SK-N-SH treated with all-trans-retinoic acid at 6 μM for 48 hours (cell line): ENCODE results near the gene IRAK4.

Experiments used
- ESRRG ChIP-seq: fragments of 250-450 bp; sonication (Bioruptor Pico); IDR thresholded peaks from 2 replicates; pipeline ENCODE4 v1.6.1; 2021; ENCODE audit warnings: mild to moderate bottlenecking
- GLIS3 ChIP-seq: fragments of 250-450 bp; sonication (Bioruptor Pico); IDR thresholded peaks from 2 replicates; pipeline ENCODE4 v1.5.0; 2020; ENCODE audit warnings: mild to moderate bottlenecking, moderate library complexity
- SNAI2 ChIP-seq: fragments of 250-450 bp; sonication (Bioruptor Pico); IDR thresholded peaks from 2 replicates; pipeline ENCODE4 v1.5.0; 2020; ENCODE audit warnings: mild to moderate bottlenecking, moderate library complexity
- ZFP3 ChIP-seq: fragments of 250-450 bp; sonication (Bioruptor Pico); IDR thresholded peaks from 2 replicates; pipeline ENCODE4 v1.5.0; 2020; ENCODE audit warnings: mild to moderate bottlenecking, moderate library complexity
- TF ChIP-seq, protein P1 (sequence below): fragments of 250-450 bp; sonication (Bioruptor Pico); IDR thresholded peaks from 2 replicates; pipeline ENCODE4 v1.8.0; 2021; ENCODE audit warnings: low read depth, mild to moderate bottlenecking, moderate library complexity, borderline replicate concordance

DNA sequence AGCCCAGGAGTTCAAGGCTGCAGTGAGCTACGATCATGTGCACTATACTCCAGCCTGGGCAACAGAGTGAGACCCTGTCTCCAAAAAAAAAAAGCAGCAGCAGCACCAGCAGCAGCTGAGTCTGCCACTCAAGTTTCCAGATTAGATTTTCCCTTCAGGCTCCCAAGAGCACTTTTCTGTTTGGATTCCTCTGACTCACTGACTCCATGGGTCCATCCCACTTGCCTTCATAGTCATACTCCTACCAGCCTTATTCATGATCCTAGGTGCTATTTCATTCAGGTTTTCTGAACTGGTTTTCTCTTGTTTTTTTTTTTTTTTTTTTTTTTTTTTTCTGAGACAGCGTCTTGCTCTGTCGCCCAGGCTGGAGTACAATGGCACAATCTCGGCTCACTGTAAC, 54.2 kb downstream of the IRAK4 start:
- TF ChIP-seq ZFP3 (CRISPR knock-in tag) (no peak), ESRRG (CRISPR knock-in tag) (no peak), SNAI2 (CRISPR knock-in tag) (no peak), GLIS3 (CRISPR knock-in tag) (no peak)
- TF ChIP-seq, protein P1, sequence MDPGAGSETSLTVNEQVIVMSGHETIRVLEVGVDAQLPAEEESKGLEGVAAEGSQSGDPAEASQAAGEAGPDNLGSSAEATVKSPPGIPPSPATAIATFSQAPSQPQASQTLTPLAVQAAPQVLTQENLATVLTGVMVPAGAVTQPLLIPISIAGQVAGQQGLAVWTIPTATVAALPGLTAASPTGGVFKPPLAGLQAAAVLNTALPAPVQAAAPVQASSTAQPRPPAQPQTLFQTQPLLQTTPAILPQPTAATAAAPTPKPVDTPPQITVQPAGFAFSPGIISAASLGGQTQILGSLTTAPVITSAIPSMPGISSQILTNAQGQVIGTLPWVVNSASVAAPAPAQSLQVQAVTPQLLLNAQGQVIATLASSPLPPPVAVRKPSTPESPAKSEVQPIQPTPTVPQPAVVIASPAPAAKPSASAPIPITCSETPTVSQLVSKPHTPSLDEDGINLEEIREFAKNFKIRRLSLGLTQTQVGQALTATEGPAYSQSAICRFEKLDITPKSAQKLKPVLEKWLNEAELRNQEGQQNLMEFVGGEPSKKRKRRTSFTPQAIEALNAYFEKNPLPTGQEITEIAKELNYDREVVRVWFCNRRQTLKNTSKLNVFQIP (CRISPR knock-in tag): no peak
